DMS79 (cell line): ENCODE measurements around the gene FKBP11.
A peak's percentile ranks its signal among the peaks of the same experiment; 100 is the strongest.
"Not testable (repeated sequence)": the region's sequence is repeated elsewhere in the genome, so short reads cannot be mapped to it uniquely, and the experiment has no call there.

Experiments
- DNase-seq: peaks from one replicate; lab custom pipeline; 2025; lab: John Stamatoyannopoulos, UW

The FKBP11 gene

DNA sequence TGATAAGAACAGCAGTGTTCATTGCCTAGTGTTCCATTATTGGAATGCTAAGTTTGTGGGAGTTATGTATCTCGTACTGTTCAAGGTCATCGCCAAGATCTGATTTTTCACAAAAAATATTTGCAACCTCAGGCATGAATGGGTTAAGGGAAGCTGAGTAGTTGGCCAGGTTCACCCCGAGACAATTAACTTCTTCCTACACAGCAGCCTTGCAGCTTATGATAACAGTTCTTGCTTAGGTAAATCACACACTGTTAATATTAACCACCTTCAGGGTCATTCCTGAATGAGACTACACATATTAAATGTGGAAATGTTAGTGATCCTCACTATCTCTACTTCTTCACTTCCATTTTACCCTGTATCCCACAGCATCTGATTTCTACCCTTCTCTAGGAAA lies 18.0 kb downstream of the FKBP11 start:
- no peak for DNase-seq

DNA sequence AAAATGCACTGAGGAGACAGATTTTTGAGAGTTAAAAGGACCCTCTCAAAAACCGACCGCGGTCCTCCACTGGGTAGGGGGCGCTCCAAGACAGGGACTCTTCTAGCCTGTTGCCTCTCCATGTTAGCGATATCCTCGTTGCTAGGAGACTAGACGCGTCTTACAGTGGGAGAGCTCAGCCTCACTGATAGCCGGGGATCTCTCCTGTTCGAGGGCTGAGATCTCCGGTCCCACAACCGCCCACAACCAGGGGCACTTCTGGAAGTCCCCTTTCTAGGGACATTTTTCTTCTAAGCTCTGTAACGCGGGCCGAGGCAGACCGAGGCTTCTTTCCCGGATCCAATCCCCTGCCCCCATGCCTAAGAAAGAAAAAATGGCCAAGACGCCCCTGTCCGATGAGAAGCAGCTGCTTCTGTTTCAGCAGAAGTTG lies 21.3 kb downstream of the FKBP11 start:
- peak; percentile 57 for DNase-seq

DNA sequence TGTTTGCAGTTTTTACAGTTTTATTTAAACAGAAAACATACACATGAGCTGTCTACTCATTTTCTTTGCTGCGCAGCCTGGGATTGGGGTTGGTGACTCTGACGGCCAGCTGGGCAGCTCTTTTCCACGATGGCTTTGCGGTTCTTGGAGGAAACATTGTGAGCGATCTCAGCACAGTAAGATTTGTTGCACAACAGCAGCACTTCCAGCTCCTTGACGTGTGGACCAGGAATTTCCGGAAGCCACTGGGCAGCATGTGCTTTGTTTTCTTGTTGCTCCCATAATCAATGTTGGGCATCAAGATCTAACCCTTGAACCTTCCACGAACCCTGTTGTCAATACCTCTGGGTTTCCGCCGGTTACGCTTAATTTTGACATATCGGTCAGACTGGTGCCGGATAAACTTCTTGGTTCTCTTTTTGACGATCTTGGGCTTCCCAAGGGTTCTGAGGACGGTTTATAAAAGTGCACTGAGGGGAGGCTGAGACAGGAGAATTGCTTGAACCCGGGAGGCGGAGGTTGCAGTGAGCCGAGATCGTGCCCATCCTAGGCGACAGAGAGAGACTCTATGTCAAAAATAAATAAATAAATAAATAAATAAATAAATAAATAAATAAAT lies 21.8 kb downstream of the FKBP11 start:
- no peak for DNase-seq

DNA sequence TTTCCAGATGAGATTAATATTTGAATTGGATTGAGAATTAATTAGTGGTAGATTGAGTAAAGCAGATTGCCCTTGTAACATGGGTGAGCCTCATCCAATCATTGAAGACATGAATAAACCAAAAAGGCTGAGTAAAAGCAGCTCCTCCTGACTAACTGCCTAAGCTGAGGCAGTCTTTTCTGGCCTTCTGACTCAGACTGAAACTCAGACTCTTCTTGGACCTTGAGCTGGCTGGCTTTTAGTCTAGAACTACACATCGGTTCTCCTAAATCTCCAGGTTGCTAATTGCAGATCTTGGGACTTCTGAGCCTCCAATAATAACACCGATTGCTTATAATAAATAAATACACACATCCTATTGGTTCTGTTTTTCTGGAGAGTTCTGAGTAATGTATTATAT lies 24.0 kb downstream of the FKBP11 start:
- no peak for DNase-seq

DNA sequence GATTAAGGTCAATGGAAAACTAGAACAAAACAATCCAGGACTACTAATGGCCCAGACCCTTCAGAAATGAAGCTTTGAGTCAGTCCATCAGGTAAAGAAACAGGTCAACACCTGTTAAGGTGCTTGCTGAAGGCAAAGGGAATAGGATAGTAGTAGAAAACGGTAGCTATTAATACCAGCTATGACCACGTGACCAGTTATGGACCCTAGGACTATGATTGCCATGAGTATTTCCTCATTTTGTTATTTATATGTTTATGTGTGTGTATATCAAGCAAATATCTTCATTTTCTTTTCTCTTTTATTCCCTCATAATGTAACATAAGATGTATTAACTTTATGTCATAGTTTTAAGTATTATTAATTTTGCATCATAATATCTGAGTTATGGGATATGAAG lies 25.6 kb downstream of the FKBP11 start:
- no peak for DNase-seq

DNA sequence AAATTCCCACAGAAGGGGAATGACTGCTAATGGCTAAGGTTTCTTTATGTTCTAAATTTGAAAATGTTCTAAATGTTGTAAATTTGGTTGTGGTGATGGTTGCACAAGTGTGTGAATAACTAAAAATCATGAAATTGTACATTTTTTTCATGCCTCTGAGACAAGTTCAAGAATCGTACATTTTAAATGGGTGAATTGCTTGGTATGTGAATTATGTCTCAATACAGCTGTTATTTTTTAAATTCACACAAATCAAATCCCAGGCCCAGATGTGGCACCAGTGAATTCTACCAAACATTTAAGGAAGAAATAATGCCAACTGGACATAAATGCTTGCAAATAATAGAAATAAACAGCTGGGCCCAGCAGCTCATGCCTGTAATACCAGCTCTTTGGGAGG lies 31.0 kb downstream of the FKBP11 start:
- no peak for DNase-seq

DNA sequence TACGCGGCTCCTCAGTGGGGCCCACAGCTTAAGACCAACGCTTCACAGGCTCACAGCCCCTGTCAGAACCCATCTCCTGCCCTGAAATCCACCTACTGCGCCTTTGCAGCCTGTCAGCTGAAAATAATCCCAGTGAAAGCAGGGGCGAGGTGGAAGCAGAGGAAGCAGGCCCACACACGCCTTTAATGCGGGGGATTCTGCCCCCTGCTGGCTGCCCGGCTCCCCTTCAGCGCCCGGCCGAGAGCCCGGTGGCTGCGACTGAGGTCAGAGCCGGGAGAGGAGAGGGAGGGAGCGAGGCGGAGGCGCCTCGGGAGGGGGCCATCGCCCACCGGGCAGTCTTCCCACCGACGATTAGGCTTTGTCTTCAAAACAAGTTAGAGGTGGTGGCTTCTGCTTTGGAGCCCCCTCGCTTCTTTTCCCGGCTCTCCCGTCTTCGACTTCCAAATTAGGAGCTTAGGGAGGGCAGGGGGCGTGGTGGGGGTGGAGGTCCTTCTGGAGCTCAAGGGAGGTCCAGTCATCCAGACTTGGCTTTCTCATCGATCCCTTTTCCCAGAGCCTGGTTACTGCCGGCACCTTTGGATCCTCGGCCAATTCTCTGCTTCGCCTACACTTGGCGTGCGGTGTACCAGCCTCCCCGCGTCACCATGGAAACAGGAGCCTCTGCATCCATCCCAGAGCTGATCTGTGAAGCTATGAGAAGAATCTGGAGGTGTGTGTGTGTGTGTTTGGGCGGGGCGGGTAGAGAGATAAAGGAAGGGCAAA lies 34.5 kb downstream of the FKBP11 start:
- peak; percentile 43 for DNase-seq

DNA sequence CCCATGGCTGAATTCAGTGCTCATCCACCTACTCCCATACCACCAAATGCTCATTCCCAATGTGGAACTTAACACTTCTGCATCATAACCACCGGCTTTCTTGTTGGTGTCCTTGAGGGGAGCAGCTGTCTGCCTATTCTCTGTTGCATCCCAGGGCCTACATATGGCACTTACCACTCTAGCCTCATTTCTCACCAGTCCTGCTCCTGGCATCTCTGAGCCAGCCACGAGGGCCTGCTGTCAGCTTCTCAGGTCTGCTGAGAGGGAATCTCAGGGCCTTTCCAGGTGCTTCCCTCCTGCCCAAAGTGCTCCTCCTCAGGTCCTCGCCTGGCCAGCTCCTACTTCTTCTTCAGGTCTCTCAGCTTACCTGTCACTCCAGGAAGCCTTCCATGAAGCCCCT lies 35.6 kb downstream of the FKBP11 start:
- no peak for DNase-seq

DNA sequence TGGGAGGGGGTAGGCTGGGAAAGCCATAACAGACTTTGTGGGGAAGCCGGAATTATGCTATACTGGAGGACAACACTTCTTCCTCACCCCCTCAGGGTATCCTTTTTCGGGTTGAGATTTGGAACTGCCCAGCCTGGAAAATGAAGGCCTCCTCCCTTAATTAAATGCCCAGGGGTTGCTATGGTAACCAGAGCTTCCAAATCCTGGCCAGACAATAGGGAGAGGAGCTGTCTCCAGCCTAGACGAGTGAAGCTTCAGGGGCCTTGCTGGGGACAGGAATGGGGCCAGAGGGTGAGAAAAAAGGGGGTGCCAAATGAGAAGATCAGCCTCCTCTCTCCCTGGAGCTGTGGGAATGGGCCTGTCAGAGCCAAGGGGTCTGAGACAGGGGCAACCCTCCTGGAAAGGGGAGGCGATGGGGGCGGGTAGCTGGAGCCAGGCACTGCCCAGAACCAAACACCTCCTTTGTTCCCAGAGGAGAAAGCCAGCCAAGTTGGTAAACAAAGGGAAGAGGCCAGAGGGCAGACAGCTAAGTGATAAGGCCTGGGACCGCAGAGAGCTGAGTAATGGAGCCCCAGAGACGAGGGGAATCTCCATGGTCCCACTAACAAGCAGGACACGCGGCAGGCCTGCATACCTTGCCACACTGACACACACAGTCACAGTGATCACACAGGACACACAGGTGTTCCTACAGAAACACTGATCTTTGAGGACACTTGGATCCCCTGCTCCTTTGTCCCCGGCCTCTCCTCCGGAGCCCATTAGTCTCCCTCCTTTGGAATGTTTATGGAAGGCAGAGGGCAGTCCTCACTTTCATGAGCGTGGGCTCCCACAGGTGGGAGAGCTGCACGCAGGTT lies 41.8 kb downstream of the FKBP11 start:
- DNase-seq: no peak

DNA sequence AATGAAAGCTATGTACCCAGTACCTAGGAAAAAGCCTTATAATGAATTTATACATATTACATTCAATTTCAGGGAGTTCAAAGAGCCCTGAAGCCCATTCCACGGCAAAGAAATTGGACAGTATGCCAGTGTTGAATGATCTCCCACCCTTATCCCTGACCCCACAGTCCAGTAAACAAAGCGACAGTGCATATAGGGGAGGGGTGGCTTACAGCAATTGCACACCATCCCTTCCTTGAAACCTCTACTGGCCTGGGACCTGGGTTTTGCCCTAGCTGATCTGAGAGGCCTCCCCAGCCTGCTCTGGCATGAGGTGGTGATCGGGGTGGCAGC lies 42.4 kb downstream of the FKBP11 start:
- no peak for DNase-seq

DNA sequence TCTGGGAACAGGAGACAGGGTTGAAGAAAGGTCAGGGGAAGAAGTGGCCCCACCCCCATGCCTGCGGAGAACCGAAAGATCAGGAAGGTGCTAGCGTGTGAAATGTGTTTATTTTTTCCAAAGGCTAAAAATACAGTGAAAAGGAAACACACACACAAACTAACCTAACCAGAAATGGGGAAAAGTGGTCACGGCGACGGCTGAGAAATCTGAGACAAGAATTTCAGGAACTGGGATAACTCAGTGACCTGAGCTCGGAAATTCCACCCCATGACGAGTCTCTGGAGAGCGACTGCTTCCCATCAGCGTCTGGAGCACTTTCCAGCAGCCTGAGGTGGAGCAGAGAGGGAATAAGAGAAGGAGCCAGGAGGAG lies 43.0 kb downstream of the FKBP11 start:
- no peak for DNase-seq

DNA sequence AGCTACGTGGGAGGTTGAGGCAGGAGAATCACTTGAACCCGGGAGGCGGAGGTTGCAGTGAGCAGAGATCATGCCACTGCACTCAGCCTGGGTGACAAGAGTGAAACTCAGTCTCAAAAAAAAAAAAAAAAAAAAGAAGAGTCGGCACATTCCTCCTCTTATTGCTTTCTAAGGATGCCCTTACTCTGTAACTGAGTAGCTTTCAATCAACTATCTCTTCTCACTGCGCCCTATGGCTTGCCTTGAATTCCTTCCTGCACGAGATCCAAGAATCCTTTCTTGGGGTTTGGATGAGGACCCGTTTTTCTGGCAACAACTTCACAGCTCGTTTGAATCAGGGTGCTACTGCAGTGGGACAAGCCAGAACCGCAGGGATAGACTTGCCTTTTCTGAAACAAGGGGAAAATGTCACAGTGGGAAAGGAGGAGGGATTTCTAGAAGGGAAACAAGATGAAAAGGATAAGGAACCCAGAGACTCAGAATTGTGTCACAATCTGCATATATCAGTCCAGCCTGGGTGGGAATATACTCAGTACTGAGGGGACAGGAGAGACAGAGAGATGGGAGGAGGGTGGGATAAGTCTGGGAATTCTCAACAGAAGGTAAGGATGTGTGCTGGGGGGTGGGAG lies 43.5 kb downstream of the FKBP11 start:
- DNase-seq: no peak

DNA sequence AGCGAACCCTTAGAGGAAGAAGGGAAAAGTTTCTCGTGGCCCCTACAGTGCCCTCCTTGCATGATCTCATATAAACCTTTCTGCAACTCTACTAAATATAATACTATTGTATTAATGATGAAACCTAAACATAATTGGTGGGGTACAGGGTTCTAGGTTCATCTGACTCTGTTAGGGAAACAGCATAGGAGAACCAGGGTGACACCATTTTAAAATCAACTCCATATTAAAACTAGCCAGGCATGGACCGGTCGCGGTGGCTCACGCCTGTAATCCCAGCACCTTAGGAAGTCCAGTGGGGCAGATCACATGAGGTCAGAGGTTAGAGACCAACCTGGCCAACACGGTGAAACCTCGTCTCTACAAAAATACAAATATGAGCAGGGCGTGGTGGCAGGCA lies 44.6 kb downstream of the FKBP11 start:
- no peak for DNase-seq

DNA sequence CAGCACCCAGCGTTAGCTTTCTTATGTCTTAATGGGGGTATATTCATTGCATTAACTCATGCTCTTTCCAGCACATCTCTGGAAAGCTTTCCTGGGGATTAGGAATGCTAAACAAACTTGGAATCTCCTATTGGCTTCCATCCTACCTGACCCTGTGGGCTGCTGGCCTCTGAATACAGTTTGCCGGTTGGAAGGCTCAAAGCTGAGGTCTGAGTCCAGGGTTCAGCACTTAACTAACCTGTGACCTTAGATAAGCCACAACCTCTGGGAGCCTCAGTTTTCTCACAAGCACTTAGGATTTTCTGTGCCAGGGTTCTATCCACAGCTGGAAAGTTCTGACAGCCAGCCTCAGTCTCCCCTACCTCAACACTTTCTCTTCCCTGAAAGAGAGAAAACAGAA lies 46.7 kb downstream of the FKBP11 start:
- no peak for DNase-seq

DNA sequence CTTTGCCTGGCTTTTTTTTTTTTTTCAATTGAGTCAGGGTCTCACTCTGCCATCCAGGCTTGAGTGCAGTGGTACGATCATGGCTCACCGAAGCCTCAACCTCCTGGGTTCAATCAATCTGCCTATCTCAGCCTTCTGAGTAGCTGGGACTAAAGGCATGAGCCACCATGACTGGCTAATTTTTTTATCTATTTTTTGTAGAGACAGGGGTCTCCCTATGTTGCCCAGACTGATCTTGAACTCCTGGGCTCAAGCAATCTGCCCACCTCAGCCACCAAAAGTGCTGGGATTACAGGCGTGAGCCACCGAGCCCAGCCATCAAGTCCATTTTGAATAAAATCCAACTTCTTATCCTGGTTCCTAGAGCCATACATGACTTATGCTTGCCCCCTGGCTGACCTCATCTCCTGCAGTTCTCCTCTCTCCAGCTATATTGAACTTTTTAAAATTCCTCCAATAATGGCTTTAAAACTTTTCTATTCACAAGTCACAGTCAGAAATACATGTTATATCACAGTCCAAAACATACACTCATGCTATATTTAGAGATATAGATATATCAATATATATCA lies 49.3 kb downstream of the FKBP11 start:
- no peak for DNase-seq

DNA sequence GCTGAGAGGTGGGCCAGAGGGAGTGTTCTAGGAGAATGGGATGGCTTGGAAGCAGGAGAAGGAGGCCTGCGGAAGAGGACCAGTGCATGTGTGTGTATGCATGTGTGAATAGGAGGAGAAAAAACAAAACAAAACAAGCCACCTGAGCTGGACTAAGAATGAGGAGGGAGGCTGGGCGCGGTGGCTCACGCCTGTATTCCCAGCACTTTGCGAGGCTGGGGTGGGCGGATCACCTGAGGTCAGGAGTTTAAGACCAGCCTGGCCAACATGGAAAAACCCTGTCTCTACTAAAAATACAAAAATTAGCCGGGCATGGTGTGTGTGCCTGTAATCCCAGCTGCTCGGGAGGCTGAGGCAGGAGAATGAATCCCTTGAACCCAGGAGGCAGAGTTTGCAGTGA lies 51.8 kb downstream of the FKBP11 start:
- not testable (repeated sequence) for DNase-seq

DNA sequence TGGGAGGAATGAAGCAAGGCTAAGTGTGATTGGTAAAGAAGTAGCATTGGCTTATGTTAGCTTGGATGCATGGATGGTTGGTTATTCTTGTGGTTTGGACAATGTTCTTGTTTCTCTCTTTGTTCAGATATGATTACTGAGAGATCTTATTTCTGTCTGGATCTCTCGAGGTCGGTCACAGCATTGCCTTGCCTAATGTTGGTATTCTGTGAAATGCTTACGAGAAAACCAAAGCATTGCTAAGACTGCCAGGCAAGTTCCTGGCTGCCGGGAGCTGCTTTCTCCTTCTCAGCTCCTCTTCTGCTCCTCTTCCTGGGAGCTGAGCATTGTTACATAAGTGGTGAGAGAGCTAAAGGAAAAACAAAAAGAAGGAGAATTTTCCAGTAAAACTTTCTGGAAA lies 52.2 kb downstream of the FKBP11 start:
- no peak for DNase-seq
